Measurements from ENCODE around the gene PEX6. TPM values are rescaled to one million over a fixed set of nuclear protein-coding genes. Genes with fewer than 3 reads are reported as not detected.

PEX6 gene
- polyA plus RNA-seq, 1 experiment: 6.8 TPM

DNA sequence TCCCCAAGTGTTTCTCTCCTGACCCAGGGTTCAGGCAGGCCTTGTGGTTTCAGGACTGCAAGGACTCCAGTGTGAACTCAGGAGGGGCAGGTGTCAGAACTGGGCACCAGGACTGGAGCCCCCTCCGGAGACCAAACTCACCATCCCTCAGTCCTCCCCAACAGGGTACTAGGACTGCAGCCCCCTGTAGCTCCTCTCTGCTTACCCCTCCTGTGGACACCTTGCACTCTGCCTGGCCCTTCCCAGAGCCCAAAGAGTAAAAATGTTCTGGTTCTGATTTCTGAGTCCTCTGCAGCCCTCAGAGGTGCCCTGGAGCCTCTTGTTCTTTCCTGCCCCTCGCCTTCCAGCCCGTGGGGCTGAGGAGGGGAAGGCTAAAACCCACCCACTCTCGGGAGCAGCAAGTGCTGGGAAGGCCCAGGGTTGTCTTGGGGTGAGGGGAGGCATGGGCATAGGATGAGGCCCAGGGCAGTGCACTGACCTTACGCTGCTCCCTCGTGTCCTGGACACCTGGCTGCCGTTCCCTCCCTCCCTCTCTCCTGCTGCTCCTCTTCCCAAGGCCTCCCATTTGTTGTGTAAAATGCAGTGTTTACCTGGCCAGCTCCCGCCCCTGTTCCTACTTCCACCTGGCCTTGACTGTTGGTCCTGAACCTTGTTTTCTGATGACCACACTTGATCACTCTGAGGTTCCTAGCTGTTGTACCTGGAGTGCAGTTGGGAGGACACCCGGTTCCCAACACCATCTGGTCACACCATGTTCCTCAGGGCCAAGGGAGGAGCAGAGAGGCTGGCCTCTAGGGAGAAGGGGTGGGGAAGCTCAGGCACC is 39.8 kb downstream of the PEX6 start:
- H3K27me3 ChIP-seq (ENCODE audit: control insufficient read depth, insufficient read depth, low read length): no peaks in the 10 kb centered on the region
- ChIA-PET CTCF (no interaction called here), POLR2A (interaction anchor here (0.5 kb wide), 1 partner anchor 33 kb away, joined by 4 read pairs; no protein-coding TSS in a partner anchor)
- no peak for DNase-seq (ENCODE audit: low read depth, low spot score)
- TF ChIP-seq, protein P1, sequence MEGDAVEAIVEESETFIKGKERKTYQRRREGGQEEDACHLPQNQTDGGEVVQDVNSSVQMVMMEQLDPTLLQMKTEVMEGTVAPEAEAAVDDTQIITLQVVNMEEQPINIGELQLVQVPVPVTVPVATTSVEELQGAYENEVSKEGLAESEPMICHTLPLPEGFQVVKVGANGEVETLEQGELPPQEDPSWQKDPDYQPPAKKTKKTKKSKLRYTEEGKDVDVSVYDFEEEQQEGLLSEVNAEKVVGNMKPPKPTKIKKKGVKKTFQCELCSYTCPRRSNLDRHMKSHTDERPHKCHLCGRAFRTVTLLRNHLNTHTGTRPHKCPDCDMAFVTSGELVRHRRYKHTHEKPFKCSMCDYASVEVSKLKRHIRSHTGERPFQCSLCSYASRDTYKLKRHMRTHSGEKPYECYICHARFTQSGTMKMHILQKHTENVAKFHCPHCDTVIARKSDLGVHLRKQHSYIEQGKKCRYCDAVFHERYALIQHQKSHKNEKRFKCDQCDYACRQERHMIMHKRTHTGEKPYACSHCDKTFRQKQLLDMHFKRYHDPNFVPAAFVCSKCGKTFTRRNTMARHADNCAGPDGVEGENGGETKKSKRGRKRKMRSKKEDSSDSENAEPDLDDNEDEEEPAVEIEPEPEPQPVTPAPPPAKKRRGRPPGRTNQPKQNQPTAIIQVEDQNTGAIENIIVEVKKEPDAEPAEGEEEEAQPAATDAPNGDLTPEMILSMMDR (IDR thresholded peaks at IDR 0.05; ENCODE audit: low read depth, low read length): no peak
- no peak overlapping the region for H3K27ac ChIP-seq (ENCODE audit: low read depth, low read length)
- H3K9me3 ChIP-seq (ENCODE audit: control insufficient read depth, insufficient read depth, low read length): no peaks in the 10 kb centered on the region
- H3K4me3 ChIP-seq (ENCODE audit: low read depth, low read length): no peak overlapping the region

DNA sequence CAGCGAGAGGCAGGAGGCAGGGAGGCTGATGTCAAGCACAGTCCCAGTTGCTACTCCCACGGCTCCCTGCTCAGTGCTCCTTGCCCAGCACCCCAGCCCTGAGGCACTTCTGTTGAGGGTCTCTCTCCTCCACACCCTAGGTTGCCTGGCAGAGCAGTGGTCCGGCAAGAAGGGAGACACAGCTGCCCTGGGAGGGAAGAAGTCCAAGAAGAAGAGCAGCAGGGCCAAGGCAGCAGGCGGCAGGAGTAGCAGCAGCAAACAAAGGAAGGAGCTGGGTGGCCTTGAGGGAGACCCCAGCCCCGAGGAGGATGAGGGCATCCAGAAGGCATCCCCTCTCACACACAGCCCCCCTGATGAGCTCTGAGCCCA is 40.6 kb downstream of the PEX6 start:
- no peak for DNase-seq (ENCODE audit: low read depth, low spot score)
- H3K27me3 ChIP-seq (ENCODE audit: control insufficient read depth, insufficient read depth, low read length): no peaks in the 10 kb centered on the region
- ChIA-PET CTCF (no interaction called here), POLR2A (interaction anchor here (0.5 kb wide), 1 partner anchor 34 kb away, joined by 4 read pairs; no protein-coding TSS in a partner anchor)
- TF ChIP-seq, protein P1 (IDR thresholded peaks at IDR 0.05; ENCODE audit: low read depth, low read length): no peak
- H3K4me3 ChIP-seq (ENCODE audit: low read depth, low read length): no peak overlapping the region
- no peak overlapping the region for H3K27ac ChIP-seq (ENCODE audit: low read depth, low read length)
- H3K9me3 ChIP-seq (ENCODE audit: control insufficient read depth, insufficient read depth, low read length): no peaks in the 10 kb centered on the region

- CTCF ChIA-PET: interaction anchor here (1.6 kb wide), 1 partner anchor 37 kb away, joined by 4 read pairs; no protein-coding TSS in a partner anchor
- DNase-seq (ENCODE audit: low read depth, low spot score): no peak
- H3K4me3 ChIP-seq (ENCODE audit: low read depth, low read length): no peak overlapping the region
- POLR2A ChIA-PET: interaction anchor here (0.8 kb wide), 1 partner anchor 9 kb away, joined by 3 read pairs; the partner anchor contains the start of gene CNPY3
- TF ChIP-seq, protein P1 (IDR thresholded peaks at IDR 0.05; ENCODE audit: low read depth, low read length): no peak
- no peaks in the 10 kb centered on the region for H3K27me3 ChIP-seq (ENCODE audit: control insufficient read depth, insufficient read depth, low read length)
- no peak overlapping the region for H3K27ac ChIP-seq (ENCODE audit: low read depth, low read length)
- no peaks in the 10 kb centered on the region for H3K9me3 ChIP-seq (ENCODE audit: control insufficient read depth, insufficient read depth, low read length)
Observed at GRCh38 chr6:42937548-42938427, 41.2 kb downstream of the PEX6 start.

DNA sequence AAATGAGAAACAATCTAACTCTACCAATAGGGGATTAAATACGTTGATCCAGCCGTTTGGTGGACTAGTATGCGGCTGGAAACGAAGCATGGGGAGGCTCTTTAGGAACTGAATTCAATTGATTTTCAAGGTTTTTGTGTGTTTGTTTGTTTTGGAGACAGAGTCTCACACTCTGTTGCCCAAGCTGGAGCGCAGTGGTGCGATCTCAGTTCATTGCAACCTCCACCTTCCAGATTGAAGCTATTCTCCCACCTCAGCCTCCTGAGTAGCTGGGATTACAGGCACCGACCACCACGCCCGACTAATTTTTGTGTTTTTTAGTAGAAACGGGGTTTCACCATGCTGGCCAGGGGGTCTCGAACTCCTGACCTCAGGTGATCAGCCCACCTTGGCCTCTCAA is 42.6 kb downstream of the PEX6 start:
- CTCF ChIA-PET: interaction anchor here (1.6 kb wide), 1 partner anchor 35 kb away, joined by 4 read pairs; no protein-coding TSS in a partner anchor
- no peak overlapping the region for H3K4me3 ChIP-seq (ENCODE audit: low read depth, low read length)
- POLR2A ChIA-PET: no interaction called here
- DNase-seq (ENCODE audit: low read depth, low spot score): no peak
- H3K9me3 ChIP-seq (ENCODE audit: control insufficient read depth, insufficient read depth, low read length): no peaks in the 10 kb centered on the region
- TF ChIP-seq, protein P1 (IDR thresholded peaks at IDR 0.05; ENCODE audit: low read depth, low read length): no peak
- H3K27ac ChIP-seq (ENCODE audit: low read depth, low read length): no peak overlapping the region
- no peaks in the 10 kb centered on the region for H3K27me3 ChIP-seq (ENCODE audit: control insufficient read depth, insufficient read depth, low read length)
